GM08714 (cell line): ENCODE data around the gene KRTAP3-3.

ENCODE experiments used
- H3K4me3 ChIP-seq: fragments of 200-500 bp; sonication (Bioruptor generic); 2 replicates; pipeline ENCODE4 v1.5.1; 2014; ENCODE audit warnings: mild to moderate bottlenecking, low read length, inconsistent platforms
- ZNF274 ChIP-seq: IDR thresholded peaks from 2 replicates; pipeline ENCODE4 v1.6.1; 2012; ENCODE audit warnings: mild to moderate bottlenecking, low read depth, low read length

KRTAP3-3 gene

DNA sequence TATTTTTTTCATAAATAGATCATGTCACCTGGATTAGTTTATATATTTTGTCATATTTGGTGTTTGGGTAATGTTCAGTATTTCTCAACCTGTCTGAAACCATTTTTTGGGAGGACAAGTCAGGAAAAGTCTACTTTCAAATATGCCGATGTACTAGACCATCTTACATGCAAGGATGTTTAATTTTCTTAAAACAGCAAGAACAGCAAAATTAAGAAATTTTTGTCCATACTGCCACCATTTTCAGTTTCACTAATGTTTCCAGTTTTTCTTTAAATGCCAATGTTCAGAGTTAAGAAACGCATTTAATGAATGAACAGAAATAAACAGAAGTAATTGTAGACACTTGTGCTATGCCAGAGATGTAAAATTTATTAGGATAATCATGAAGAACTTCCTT is 880 bp downstream of the KRTAP3-3 start:
- H3K4me3 ChIP-seq = no peak overlapping the region
- TF ChIP-seq ZNF274 = no peak

DNA sequence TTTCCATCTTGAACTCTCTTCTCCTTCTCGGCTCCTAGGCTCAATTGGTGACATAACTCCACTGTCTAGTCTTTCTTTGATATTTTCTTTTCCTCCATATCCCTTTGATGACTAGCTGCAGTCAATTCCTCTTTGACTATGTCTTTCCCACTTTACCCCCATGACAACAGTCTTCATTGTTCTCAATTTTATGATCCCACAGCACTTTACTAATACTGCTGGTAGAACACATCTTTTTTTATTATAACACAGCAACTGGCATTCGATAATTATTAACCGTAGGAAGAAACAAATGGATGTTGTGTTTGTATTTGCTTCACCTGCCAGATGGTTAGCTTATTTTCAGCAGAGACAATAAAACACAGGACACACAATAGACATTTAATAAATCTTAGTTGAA is 1.3 kb downstream of the KRTAP3-3 start:
- H3K4me3 ChIP-seq = no peak overlapping the region
- TF ChIP-seq ZNF274 = no peak

DNA sequence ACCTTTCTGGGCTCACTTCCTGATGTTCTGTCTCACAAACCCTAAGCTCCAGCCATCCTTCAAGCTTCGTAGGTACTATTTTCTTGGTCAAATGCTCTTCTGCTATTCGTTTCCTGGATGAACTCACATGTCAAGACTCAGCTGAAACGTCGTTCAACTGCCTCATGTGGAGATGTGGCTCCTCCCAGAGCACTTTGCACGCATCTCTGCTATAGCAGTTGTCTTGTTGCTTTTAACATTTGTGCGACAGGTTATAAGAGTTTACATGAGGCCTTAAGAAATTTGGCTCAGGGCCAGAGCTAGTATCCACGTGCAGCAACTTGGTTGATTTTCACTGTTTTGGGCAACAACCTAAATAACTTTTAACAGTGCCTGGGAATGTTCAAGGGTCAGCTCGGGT is 7.0 kb downstream of the KRTAP3-3 start:
- no peak overlapping the region for H3K4me3 ChIP-seq
- TF ChIP-seq ZNF274 = no peak

DNA sequence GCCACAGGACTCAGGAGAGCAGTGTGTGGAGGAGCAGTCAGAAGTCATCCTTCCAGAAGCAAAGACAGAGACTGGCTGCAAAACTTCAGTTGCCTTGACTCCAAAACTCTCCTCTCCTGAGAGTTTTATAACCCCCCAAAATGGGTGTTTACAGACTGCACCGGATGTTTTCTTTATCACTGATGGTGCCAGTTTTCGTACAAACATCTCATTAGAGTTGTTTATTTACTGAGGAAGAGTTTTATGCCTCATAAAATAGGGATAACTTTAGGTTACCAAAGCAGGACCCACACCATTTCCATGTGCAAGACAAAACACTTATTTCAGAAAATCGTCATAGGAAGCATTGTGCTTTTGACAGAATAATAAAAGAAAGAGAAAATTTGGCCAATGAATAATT is 9.7 kb downstream of the KRTAP3-3 start, which contains the start of gene KRT40:
KRT40 (minus strand) TSS at position 101 of the 400 bp plus-strand sequence; CDS start at position 48, 53 bp downstream.
- no peak within 1 kb of the TSS for H3K4me3 ChIP-seq
- TF ChIP-seq ZNF274 = no peak

DNA sequence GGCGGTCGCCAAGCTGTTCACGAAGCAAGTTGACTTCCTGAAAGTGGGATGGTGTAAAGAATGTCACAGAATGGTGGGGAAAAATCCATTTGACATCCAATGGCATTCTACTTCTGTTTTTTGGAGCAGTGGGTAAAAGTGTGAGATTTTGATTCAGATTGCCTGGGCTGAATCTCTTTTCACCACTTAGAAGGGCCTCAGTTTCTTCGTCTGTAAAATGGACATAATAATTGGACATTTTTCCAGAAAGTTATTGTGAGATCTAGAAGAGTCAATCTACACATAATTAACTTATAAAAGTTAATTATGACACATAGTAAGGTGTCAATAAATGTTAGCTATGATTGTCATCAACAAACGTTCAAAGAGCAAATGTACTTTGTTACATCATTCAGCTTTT is 12.8 kb downstream of the KRTAP3-3 start:
- TF ChIP-seq ZNF274 = no peak
- H3K4me3 ChIP-seq = no peak overlapping the region

DNA sequence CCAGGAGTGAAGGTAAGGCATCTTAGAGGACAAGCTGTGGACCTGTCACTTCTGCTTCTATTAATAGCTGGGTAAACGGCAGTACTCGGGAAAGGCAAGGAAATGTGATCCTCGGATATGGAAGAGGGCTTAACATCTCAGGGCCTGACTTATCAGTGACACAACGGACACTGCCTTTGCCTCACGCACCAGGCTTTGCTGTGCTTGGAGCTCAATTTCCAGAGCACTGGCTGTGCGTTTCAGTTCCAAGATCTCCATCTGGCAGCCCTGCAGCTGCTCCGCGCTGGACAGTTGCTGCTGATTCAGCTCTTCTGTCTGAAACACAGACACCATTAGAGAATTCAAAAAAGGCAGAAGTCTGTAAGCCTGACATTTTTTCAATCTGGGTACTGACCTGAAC is 13.4 kb downstream of the KRTAP3-3 start:
- no peak overlapping the region for H3K4me3 ChIP-seq
- TF ChIP-seq ZNF274 = no peak

DNA sequence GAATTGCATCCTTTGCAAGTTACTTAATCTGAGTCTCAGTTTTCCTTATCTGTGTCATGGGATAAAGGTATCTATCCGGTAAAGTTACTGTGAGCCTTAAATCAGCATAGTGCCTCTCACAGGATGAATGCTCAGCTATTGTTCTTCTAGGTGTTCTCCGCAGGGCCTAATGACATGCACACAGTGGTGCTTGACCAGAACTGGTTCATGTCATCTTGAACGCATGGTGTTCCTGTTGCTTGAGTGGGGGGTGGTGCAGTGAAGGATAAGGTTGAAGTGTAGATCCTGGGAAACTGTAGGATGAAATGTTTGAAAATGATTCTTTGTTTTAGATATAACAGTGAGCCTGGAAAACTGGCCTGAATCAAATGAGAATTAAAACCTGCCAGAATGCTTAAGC is 13.8 kb downstream of the KRTAP3-3 start:
- no peak overlapping the region for H3K4me3 ChIP-seq
- TF ChIP-seq ZNF274 = no peak

DNA sequence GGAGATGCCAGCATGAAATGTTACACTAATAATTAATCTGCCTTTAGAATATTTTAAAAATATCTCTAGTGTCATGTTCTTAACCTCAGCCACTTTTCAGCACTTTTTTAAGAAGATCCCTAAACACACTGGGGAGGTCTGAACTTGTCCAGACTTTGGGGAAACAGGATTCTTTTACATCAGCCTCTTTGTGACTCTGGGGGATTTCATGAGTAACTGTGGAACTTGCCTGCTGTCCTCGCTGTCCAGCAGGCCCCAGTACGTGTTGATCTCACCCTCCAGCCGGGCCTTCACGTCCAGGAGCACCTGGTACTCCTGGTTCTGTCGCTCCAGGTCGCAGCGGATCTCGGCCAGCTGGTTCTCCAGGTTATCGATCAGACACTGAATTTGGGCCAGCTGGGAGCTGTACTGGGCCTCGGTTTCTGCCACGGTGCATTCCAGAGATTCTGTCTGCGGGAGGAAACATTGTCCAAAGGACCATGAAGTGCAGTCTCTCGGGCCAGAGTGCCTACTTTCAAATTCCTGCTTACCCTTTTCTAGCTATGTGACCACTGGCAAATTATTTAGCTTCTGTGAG is 15.3 kb downstream of the KRTAP3-3 start:
- H3K4me3 ChIP-seq = no peak overlapping the region
- no peak for TF ChIP-seq ZNF274

DNA sequence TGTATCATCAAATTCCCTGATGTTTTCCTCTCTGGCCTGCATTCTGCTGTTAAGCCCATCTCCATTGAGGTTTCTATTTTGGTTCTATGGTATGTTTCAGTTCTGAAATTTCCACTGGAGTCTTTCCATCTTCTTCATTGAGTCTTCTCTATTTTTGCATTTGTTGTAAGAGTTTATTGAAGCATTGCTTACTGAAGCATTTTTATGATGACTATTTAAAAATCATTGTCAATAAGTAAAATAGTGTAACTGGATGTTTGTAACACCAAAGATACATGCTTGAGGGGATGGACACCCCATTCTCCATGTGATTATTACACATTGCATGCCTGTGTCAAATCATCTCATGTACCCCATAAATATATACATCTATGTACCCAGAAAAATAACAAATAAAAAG is 18.4 kb downstream of the KRTAP3-3 start:
- no peak overlapping the region for H3K4me3 ChIP-seq

DNA sequence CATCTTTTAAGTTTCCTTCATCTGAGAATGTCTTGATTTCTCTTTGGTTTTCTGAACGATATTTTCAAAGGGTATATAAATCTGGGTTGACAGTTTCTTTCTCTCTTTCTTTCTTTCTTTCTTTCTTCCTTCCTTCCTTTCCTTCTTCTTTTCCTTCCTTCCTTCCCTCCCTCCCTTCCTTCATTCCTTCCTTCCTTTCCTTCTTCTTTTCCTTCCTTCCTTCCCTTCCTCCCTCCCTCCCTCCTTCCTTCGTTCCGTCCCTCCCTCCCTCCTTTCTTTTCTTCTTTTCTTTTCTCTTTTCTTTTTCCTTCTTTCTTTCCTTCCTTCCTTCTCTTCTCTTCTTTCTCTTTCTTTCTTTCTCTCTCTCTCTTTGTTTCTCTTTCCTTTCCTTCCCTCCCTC is 19.6 kb downstream of the KRTAP3-3 start:
- no peak for TF ChIP-seq ZNF274
- H3K4me3 ChIP-seq = no peak overlapping the region

More for the DNA sequence above, 18.4 kb downstream of the KRTAP3-3 start:
- TF ChIP-seq ZNF274 = no peak

DNA sequence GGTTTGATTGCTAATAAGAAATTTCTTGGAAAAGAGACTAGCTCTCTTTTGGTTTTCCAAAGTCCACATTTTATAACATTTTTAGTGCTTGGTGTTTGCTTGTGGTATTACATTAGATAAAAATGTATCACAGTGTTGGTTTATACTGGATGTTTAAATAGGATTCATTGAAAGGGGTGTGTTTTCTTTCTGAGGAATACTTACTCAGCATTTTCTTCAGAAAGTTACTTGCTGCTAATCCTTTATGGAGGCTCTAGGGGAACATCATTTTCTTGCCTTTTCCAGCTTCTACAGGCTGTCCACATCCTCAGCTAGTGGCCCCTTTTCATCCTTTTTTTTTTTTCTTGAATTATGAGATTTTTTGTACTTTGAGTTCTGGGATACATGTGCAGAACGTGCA is 26.4 kb downstream of the KRTAP3-3 start:
- no peak for TF ChIP-seq ZNF274
- H3K4me3 ChIP-seq = no peak overlapping the region

DNA sequence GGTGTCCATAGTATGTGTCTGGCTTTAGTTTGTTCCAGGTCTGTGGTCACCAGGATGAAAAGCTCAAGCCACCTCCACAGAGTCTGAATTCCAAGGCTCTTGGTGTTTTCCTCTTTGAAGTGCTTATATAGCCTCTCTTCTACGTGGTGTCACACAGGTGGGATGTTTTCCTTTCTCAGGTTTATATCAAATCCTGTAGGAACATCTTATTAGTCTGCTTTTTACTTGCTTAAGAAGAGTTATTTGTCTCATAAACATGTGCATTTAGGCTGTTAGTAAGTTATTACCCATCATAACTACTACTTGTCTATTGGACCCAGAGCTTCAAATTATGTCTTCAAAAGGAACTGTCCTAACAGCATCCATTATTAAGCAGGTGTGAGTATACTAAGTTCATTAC is 27.1 kb downstream of the KRTAP3-3 start, which contains the start of gene KRT39:
KRT39 (minus strand) TSS at position 101 of the 400 bp plus-strand sequence; CDS start at position 9, 92 bp downstream.
- TF ChIP-seq ZNF274 = no peak
- no peak within 1 kb of the TSS for H3K4me3 ChIP-seq

DNA sequence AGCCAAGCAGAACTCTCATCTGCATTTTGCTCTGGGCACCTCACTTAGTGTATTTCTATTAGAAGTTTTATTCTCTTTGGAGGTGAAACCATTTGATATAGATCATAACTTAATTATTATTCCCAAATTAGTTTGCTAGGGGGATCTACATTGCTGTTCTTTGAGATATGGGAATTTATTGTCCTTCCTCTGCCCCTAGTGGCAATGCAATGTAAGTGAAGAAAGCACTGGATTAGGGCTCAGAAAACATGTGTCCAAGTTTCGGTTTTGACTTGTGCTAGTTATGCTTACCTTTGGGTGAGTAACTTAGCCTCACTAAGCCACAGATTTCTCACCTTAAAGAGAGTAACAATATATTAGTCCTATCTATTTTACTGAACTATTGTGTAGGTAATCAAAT is 30.1 kb downstream of the KRTAP3-3 start:
- H3K4me3 ChIP-seq = no peak overlapping the region
- TF ChIP-seq ZNF274 = no peak

DNA sequence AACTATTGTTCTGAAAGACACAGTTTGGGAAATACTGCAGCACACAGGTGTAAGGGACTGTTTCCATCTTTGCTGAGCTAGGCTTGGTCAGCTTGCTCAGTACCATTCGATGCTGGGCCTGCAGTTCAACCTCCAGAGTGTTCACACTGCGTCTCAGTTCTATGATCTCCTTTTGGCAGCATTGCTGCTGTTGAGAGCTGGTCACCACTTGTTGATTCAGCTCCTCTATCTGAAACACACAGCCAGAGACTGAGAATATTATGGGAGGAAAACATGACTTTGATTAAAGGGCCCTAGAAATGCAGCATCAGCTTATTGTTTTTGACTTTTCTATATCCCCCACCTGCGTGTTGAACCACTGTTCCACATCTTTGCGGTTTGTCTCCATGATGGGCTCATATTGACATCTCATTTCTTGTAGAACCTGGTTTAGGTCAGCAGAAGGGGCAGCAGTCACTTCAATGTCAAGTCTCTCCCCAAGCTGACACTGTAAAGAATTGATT is 31.9 kb downstream of the KRTAP3-3 start:
- TF ChIP-seq ZNF274 = no peak
- H3K4me3 ChIP-seq = no peak overlapping the region

DNA sequence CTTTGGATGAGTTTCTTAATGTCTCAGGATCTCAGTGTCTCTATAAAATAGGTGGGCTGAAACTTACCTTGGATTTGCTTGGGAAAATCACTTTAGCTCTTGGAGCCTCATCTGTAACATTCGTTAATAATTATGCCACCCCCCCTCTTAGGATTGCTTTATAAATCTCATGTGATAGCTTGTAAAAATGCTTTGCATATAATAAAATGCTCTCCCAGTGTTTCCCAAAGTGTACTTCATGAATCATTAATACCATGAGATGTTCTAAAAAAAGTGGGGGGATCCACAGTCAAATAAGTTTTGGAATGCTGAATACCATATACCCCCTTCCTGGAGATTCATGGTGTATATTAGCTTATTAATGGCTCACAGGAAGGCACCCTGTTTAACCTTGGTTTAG is 32.4 kb downstream of the KRTAP3-3 start:
- no peak overlapping the region for H3K4me3 ChIP-seq
- TF ChIP-seq ZNF274 = no peak

DNA sequence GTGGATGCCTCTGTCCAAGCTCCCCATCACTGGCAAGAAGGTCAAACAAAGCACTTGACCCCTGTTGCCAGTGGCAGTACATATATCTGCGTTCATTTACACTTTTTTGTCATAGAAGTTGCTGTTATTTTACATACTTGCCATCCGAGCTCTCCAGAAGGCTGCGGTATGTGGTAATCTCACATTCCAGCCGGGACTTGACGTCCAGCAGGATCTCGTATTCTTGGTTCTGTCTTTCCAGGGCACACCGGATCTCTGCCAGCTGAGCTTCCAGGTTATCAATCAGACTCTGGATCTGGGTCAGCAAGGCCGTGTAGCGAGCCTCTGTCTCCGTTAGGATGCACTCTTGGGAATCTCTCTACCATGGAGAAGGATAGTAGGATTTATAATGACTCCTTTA is 33.8 kb downstream of the KRTAP3-3 start:
- H3K4me3 ChIP-seq = no peak overlapping the region
- no peak for TF ChIP-seq ZNF274
